Activated gamma-delta T cell treated with Interleukin-2 at 50 U/mL for 16 hours (primary cell): Measurements from ENCODE around the gene TSPO2.
A peak's percentile ranks its signal among the peaks of the same experiment; 100 is the strongest.

Experiments
- DNase-seq: peaks from one replicate; pipeline ENCODE4 v3.0.0-alpha.2; 2020

Gene TSPO2

GRCh38 chr6:41078101-41078500 lies 35.8 kb downstream of the TSPO2 start:
- no peak for DNase-seq

GRCh38 chr6:41079080-41079479 lies 36.8 kb downstream of the TSPO2 start:
- DNase-seq, result no peak

- DNase-seq, result peak; percentile 18
Measured at GRCh38 chr6:41080621-41081020, 38.4 kb downstream of the TSPO2 start.

- no peak for DNase-seq
Measured at GRCh38 chr6:41083072-41083471, 40.8 kb downstream of the TSPO2 start.

- DNase-seq, result no peak
Measured at GRCh38 chr6:41085182-41085581, 42.9 kb downstream of the TSPO2 start.

GRCh38 chr6:41088451-41088850 lies 46.2 kb downstream of the TSPO2 start:
- no peak for DNase-seq

- DNase-seq, result no peak
Measured at GRCh38 chr6:41090841-41091761, 48.8 kb downstream of the TSPO2 start.

- no peak for DNase-seq
Measured at GRCh38 chr6:41092421-41093140, 50.3 kb downstream of the TSPO2 start.

GRCh38 chr6:41093729-41094128 lies 51.5 kb downstream of the TSPO2 start:
- no peak for DNase-seq
